GM23338 (cell line): Measurements from ENCODE around the gene AOC1. TPM values are rescaled to one million over a fixed set of nuclear protein-coding genes. Genes with fewer than 3 reads are reported as not detected.

Experiments
- CREB1 ChIP-seq: fragments of 250-450 bp; sonication (Bioruptor Pico); IDR thresholded peaks from 2 replicates; pipeline ENCODE4 v1.5.0; 2020; ENCODE audit warnings: low read depth, mild to moderate bottlenecking, moderate library complexity
- STAT1 ChIP-seq: IDR thresholded peaks from one replicate; pipeline ENCODE4 v1.6.1; 2016; ENCODE audit warnings: antibody characterized with exemption; ENCODE audit not compliant: unreplicated experiment
- polyA plus RNA-seq: library from polyadenylated mRNA; unstranded; fragments of >200 nt; fragmentation: Nextera tagmentation; extraction: Ambion mirVana; gene quantifications from 2 replicates; pipeline ENCODE4 v1.2.1, GENCODE V29; 2016
- total RNA-seq: library from RNA; depleted of rRNA; stranded (reverse); fragments of >200 nt; shearing (Covaris generic); gene quantifications from 2 replicates; pipeline ENCODE4 v1.2.3, GENCODE V29; 2014; rRNA removed
- TF ChIP-seq, protein P1 (sequence below), 2 experiments: fragments of 200-600 bp in 1 of 2; sonication (generic) in 1 of 2; conservative IDR thresholded peaks; 2 replicates each; pipeline versions ENCODE4 v1.5.1 to v1.6.1; 2016 to 2017; ENCODE audit warnings: antibody characterized with exemption in 2 of 2, low read depth in 2 of 2, mild to moderate bottlenecking in 2 of 2, moderate library complexity in 1 of 2

AOC1 gene
- total and polyA plus RNA-seq, 2 experiments from 2014 or later = not detected

DNA sequence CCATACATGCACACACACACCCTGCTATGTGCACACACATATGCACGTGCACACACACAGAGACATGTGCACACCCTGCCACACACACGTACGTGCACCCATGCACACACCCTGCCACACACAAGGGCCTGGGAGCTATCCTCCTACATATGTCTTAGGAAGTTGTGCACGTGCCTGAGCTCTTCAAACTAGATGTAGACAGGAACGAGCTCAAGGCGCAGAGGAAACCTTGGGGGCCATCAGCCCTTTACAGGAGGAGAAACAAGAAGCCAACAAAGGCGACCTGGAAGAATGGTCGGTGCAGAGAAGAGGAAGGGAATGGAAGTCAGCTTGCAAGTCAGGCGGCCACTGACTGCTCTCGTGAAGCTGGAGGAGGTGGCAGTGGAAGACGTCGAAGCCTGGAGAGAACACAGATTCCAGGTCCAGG is 58.7 kb downstream of the AOC1 start (continued):
- TF ChIP-seq, protein P1, sequence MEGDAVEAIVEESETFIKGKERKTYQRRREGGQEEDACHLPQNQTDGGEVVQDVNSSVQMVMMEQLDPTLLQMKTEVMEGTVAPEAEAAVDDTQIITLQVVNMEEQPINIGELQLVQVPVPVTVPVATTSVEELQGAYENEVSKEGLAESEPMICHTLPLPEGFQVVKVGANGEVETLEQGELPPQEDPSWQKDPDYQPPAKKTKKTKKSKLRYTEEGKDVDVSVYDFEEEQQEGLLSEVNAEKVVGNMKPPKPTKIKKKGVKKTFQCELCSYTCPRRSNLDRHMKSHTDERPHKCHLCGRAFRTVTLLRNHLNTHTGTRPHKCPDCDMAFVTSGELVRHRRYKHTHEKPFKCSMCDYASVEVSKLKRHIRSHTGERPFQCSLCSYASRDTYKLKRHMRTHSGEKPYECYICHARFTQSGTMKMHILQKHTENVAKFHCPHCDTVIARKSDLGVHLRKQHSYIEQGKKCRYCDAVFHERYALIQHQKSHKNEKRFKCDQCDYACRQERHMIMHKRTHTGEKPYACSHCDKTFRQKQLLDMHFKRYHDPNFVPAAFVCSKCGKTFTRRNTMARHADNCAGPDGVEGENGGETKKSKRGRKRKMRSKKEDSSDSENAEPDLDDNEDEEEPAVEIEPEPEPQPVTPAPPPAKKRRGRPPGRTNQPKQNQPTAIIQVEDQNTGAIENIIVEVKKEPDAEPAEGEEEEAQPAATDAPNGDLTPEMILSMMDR (conservative IDR thresholded peaks at IDR 0.05; ENCODE audit: low read depth in 2 of 2) = no peak
- TF ChIP-seq STAT1 (no peak), CREB1 (CRISPR knock-in tag) (no peak)

Other genes with a start within 250 kb of the AOC1 start
- not detected in 2 replicates for gene GIMAP6, start 220.1 kb upstream of the AOC1 start, total RNA-seq
- not detected in 2 replicates for gene GIMAP6, start 220.1 kb upstream of the AOC1 start, polyA plus RNA-seq
- gene GIMAP2, start 166.8 kb upstream of the AOC1 start, total RNA-seq = not detected in 2 replicates
- gene GIMAP2, start 166.8 kb upstream of the AOC1 start, polyA plus RNA-seq = not detected in 2 replicates
- gene GIMAP1, start 135.9 kb upstream of the AOC1 start, total RNA-seq = not detected in 2 replicates
- gene GIMAP1, start 135.9 kb upstream of the AOC1 start, polyA plus RNA-seq = not detected in 2 replicates
- not detected in 2 replicates for gene GIMAP5, start 115.1 kb upstream of the AOC1 start, total RNA-seq
- gene GIMAP5, start 115.1 kb upstream of the AOC1 start, polyA plus RNA-seq = not detected in 2 replicates
- gene TMEM176B, start 52.2 kb upstream of the AOC1 start, total RNA-seq = 0.35 and 0.47 TPM in 2 replicates
- gene TMEM176B, start 52.2 kb upstream of the AOC1 start, polyA plus RNA-seq = 0.42 and 0.83 TPM in 2 replicates
- gene TMEM176A, start 51.7 kb upstream of the AOC1 start, total RNA-seq = not detected in 2 replicates
- gene TMEM176A, start 51.7 kb upstream of the AOC1 start, polyA plus RNA-seq = 0.34 and 0.66 TPM in 2 replicates
- 11.3 and 14.7 TPM in 2 replicates for gene KCNH2, start 125.8 kb downstream of the AOC1 start, total RNA-seq
- 2.6 and 2.9 TPM in 2 replicates for gene KCNH2, start 125.8 kb downstream of the AOC1 start, polyA plus RNA-seq
- 6.1 and 13.3 TPM in 2 replicates for gene NOS3, start 138.5 kb downstream of the AOC1 start, total RNA-seq
- 2.6 and 3.1 TPM in 2 replicates for gene NOS3, start 138.5 kb downstream of the AOC1 start, polyA plus RNA-seq
- gene ATG9B, start 172.0 kb downstream of the AOC1 start, total RNA-seq = 1.2 and 2.2 TPM in 2 replicates
- gene ATG9B, start 172.0 kb downstream of the AOC1 start, polyA plus RNA-seq = 3.2 and 3.4 TPM in 2 replicates
- 27.1 and 41.1 TPM in 2 replicates for gene ABCB8, start 175.9 kb downstream of the AOC1 start, total RNA-seq
- 11.4 and 13.1 TPM in 2 replicates for gene ABCB8, start 175.9 kb downstream of the AOC1 start, polyA plus RNA-seq
- 0.54 and 0.90 TPM in 2 replicates for gene ASIC3, start 196.0 kb downstream of the AOC1 start, total RNA-seq
- gene ASIC3, start 196.0 kb downstream of the AOC1 start, polyA plus RNA-seq = 0.87 and 1.4 TPM in 2 replicates
- 17.4 and 19.8 TPM in 2 replicates for gene CDK5, start 205.4 kb downstream of the AOC1 start, total RNA-seq
- gene CDK5, start 205.4 kb downstream of the AOC1 start, polyA plus RNA-seq = 27.1 TPM in 2 replicates
- gene SLC4A2, start 207.1 kb downstream of the AOC1 start, total RNA-seq = 90.4 and 106 TPM in 2 replicates
- 64.8 and 75.5 TPM in 2 replicates for gene SLC4A2, start 207.1 kb downstream of the AOC1 start, polyA plus RNA-seq
- gene FASTK, start 228.3 kb downstream of the AOC1 start, total RNA-seq = 42.5 and 57.4 TPM in 2 replicates
- gene FASTK, start 228.3 kb downstream of the AOC1 start, polyA plus RNA-seq = 36.4 and 37.4 TPM in 2 replicates
- gene TMUB1, start 231.0 kb downstream of the AOC1 start, total RNA-seq = 37.1 and 61.1 TPM in 2 replicates
- gene TMUB1, start 231.0 kb downstream of the AOC1 start, polyA plus RNA-seq = 47.6 and 59.6 TPM in 2 replicates
- gene AGAP3, start 234.0 kb downstream of the AOC1 start, total RNA-seq = 32.2 and 39.2 TPM in 2 replicates
- gene AGAP3, start 234.0 kb downstream of the AOC1 start, polyA plus RNA-seq = 24.0 and 24.9 TPM in 2 replicates